HEK293 (cell line): Measurements from ENCODE around the gene SYNDIG1.

ENCODE experiments used
- CTCF ChIP-seq: fragments of 450-650 bp; formaldehyde crosslinking; IDR thresholded peaks from 2 replicates; pipeline ENCODE4 v1.5.1; 2016; ENCODE audit warnings: missing biosample characterization, missing genetic modification characterization
- KLF10 ChIP-seq: fragments of 450-650 bp; IDR thresholded peaks from 2 replicates; pipeline ENCODE4 v1.5.1; 2018; ENCODE audit warnings: missing biosample characterization, mild to moderate bottlenecking, missing genetic modification characterization
- REPIN1 ChIP-seq: fragments of 450-650 bp; formaldehyde crosslinking; IDR thresholded peaks from 2 replicates; pipeline ENCODE4 v1.5.1; 2017; ENCODE audit warnings: missing biosample characterization, missing genetic modification characterization, low read depth
- YY1 ChIP-seq: fragments of 450-650 bp; formaldehyde crosslinking; IDR thresholded peaks from 2 replicates; pipeline ENCODE4 v1.5.1; 2018; ENCODE audit warnings: missing biosample characterization, missing genetic modification characterization
- ZBTB21 ChIP-seq: fragments of 450-650 bp; formaldehyde crosslinking; IDR thresholded peaks from 2 replicates; pipeline ENCODE4 v1.5.1; 2017; ENCODE audit warnings: missing biosample characterization, missing genetic modification characterization
- ZEB2 ChIP-seq: fragments of 450-650 bp; formaldehyde crosslinking; IDR thresholded peaks from 2 replicates; pipeline ENCODE4 v1.5.1; 2016; ENCODE audit warnings: missing biosample characterization, missing genetic modification characterization
- ZNF133 ChIP-seq: fragments of 450-650 bp; formaldehyde crosslinking; IDR thresholded peaks from 2 replicates; pipeline ENCODE4 v1.5.1; 2016; ENCODE audit warnings: missing biosample characterization, missing genetic modification characterization
- ZNF274 ChIP-seq, 2 experiments: fragments of 200-500 bp in 1 of 2; fragments of 450-650 bp in 1 of 2; sonication (Bioruptor generic) in 1 of 2; formaldehyde crosslinking in 1 of 2; IDR thresholded peaks; 2 replicates each; pipeline versions ENCODE4 v1.5.1 to v1.6.1; 2014 to 2016; ENCODE audit warnings: borderline replicate concordance in 1 of 2, inconsistent platforms in 1 of 2, low read length in 1 of 2, missing biosample characterization in 1 of 2, missing genetic modification characterization in 1 of 2
- ZNF280C ChIP-seq: fragments of 450-650 bp; formaldehyde crosslinking; IDR thresholded peaks from 2 replicates; pipeline ENCODE4 v1.5.1; 2016; ENCODE audit warnings: missing biosample characterization, missing genetic modification characterization
- ZNF501 ChIP-seq: fragments of 450-650 bp; formaldehyde crosslinking; IDR thresholded peaks from 2 replicates; pipeline ENCODE4 v1.5.1; 2016; ENCODE audit warnings: missing biosample characterization, missing genetic modification characterization
- ZNF510 ChIP-seq: fragments of 450-650 bp; formaldehyde crosslinking; IDR thresholded peaks from 2 replicates; pipeline ENCODE4 v1.5.1; 2018; ENCODE audit warnings: mild to moderate bottlenecking, missing genetic modification characterization, missing biosample characterization; ENCODE audit not compliant: insufficient replicate concordance
- ZNF555 ChIP-seq: fragments of 450-650 bp; formaldehyde crosslinking; conservative IDR thresholded peaks from 2 replicates; pipeline ENCODE4 v1.5.1; 2017; ENCODE audit warnings: missing biosample characterization, mild to moderate bottlenecking, missing genetic modification characterization, inconsistent platforms
- TF ChIP-seq, protein P1 (sequence below): fragments of 450-650 bp; formaldehyde crosslinking; IDR thresholded peaks from 2 replicates; pipeline ENCODE4 v1.5.1; 2016; ENCODE audit warnings: missing biosample characterization, missing genetic modification characterization
- TF ChIP-seq, protein P2 (sequence below): fragments of 450-650 bp; formaldehyde crosslinking; IDR thresholded peaks from 2 replicates; pipeline ENCODE4 v1.5.1; 2016; ENCODE audit warnings: missing biosample characterization, missing genetic modification characterization

DNA sequence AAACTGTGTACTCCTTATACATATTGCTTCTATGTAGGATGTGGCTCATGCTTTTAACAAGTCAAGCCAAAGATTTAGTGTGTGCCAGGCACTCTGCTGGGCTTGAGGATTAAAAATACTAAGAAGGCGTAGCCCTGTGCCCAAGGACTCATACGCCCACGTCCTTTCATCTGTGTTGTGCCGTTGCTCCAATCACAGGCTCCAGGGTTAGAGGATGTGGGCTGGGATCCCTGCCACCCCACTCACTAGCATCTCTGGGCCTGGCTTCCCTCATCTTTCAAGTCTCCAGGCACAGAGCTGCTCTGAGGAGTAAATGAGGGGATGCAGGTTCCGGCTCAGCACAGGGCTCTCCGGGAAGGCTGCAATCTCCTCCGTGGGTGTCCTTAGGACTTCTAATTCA lies 214.2 kb downstream of the SYNDIG1 start:
- no peak for TF ChIP-seq ZEB2 (tag by site-specific recombination)
- TF ChIP-seq YY1, result no peak
- no peak for TF ChIP-seq CTCF (tag by site-specific recombination)
- no peak for TF ChIP-seq KLF10
- TF ChIP-seq, protein P1, sequence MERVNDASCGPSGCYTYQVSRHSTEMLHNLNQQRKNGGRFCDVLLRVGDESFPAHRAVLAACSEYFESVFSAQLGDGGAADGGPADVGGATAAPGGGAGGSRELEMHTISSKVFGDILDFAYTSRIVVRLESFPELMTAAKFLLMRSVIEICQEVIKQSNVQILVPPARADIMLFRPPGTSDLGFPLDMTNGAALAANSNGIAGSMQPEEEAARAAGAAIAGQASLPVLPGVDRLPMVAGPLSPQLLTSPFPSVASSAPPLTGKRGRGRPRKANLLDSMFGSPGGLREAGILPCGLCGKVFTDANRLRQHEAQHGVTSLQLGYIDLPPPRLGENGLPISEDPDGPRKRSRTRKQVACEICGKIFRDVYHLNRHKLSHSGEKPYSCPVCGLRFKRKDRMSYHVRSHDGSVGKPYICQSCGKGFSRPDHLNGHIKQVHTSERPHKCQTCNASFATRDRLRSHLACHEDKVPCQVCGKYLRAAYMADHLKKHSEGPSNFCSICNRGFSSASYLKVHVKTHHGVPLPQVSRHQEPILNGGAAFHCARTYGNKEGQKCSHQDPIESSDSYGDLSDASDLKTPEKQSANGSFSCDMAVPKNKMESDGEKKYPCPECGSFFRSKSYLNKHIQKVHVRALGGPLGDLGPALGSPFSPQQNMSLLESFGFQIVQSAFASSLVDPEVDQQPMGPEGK (tag by site-specific recombination), result no peak
- TF ChIP-seq ZBTB21 (tag by site-specific recombination), result no peak
- no peak for TF ChIP-seq REPIN1 (tag by site-specific recombination)
- TF ChIP-seq ZNF274 (IDR thresholded peaks at IDR 0.05; ENCODE audit: low read length), result no peak
- TF ChIP-seq ZNF274 (tag by site-specific recombination; IDR thresholded peaks at IDR 0.05; ENCODE audit: borderline replicate concordance), result no peak
- TF ChIP-seq ZNF501 (tag by site-specific recombination), result no peak
- no peak for TF ChIP-seq ZNF555 (tag by site-specific recombination)
- no peak for TF ChIP-seq ZNF510 (tag by site-specific recombination)
- TF ChIP-seq, protein P2, sequence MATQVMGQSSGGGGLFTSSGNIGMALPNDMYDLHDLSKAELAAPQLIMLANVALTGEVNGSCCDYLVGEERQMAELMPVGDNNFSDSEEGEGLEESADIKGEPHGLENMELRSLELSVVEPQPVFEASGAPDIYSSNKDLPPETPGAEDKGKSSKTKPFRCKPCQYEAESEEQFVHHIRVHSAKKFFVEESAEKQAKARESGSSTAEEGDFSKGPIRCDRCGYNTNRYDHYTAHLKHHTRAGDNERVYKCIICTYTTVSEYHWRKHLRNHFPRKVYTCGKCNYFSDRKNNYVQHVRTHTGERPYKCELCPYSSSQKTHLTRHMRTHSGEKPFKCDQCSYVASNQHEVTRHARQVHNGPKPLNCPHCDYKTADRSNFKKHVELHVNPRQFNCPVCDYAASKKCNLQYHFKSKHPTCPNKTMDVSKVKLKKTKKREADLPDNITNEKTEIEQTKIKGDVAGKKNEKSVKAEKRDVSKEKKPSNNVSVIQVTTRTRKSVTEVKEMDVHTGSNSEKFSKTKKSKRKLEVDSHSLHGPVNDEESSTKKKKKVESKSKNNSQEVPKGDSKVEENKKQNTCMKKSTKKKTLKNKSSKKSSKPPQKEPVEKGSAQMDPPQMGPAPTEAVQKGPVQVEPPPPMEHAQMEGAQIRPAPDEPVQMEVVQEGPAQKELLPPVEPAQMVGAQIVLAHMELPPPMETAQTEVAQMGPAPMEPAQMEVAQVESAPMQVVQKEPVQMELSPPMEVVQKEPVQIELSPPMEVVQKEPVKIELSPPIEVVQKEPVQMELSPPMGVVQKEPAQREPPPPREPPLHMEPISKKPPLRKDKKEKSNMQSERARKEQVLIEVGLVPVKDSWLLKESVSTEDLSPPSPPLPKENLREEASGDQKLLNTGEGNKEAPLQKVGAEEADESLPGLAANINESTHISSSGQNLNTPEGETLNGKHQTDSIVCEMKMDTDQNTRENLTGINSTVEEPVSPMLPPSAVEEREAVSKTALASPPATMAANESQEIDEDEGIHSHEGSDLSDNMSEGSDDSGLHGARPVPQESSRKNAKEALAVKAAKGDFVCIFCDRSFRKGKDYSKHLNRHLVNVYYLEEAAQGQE (tag by site-specific recombination), result no peak
- no peak for TF ChIP-seq ZNF280C
- TF ChIP-seq ZNF133 (tag by site-specific recombination), result no peak
